Raji (cell line): ENCODE results near the gene GPER1.

Experiments
- POLR2A ChIP-seq: IDR thresholded peaks from 2 replicates; pipeline ENCODE4 v1.6.1; 2011; ENCODE audit warnings: low read depth, low read length, control low read depth; ENCODE audit not compliant: insufficient read depth

The GPER1 gene

DNA sequence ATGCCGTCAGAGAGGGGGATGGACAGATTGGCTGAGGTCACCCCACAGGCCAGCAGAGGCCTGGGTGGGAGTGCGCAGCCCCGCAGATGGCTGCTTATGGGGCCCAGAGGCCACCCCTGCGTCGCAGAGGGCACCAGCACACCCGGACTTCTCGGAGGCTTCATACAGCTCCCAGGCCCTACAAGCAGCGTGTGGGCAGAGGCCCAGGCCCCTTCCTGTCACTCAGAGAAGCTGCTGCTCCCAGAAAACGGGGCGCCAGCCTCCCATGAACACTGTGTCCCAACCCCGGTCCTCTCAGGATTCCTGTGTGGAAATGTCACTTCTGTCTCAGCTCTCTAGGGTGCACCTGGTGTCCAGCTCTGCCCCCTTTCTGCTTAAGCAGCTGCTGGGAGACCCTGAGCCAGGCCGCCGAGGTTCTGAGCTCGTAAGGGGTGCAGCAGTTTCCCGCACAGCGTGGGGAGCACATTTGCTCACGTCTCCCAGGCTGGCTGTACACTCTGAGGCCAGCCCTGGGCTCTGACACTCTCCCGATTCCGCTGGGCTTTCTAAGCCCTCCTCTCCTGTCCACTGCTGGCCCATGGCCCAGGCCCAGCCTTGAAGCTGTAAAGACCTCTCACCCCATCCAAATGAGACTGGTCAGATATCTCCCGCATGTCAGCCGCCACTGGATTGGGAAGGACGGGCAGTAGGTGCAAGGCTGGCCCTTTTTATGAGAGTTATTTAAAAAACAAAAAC lies 36.8 kb upstream of the GPER1 start:
- no peak for TF ChIP-seq POLR2A

DNA sequence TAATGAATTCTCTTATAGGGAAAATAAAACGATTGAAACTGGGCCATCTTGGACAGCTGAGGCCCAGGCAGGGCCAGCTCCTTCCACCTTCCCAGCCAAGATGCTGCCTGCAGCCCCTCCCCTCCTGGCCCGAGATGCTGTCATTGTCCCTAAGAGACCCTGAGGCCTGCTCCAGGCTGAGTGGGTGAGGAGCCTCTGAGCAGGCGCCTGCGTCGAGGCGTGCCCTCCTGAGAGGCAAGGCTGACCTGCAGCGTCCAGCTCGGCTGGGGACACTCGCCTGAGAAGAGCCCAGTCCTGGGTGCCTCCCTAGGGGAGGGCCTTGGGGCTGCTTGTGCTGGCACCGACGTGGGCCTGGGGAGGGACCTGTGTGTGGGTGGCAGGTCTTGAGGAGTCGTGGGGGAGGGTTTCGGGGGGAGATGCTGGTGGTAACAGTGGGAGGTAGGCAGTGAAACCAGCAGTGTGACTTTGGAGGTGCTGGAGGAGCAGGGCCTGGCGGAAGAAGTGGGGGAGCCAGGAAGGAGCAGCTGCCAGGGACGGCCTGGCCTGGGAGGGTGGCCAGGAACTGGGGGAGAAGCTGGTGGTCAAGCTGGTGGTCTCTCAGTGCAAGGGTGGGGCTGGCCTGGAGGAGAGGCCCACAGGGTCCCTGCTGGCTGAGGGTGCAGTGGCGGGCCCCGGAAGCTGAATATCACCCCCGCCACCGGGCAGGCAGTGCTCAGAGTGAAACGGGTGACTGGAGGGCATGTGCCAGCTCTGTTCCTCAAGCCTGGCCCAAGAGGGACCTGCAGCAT lies 35.7 kb upstream of the GPER1 start:
- no peak for TF ChIP-seq POLR2A

DNA sequence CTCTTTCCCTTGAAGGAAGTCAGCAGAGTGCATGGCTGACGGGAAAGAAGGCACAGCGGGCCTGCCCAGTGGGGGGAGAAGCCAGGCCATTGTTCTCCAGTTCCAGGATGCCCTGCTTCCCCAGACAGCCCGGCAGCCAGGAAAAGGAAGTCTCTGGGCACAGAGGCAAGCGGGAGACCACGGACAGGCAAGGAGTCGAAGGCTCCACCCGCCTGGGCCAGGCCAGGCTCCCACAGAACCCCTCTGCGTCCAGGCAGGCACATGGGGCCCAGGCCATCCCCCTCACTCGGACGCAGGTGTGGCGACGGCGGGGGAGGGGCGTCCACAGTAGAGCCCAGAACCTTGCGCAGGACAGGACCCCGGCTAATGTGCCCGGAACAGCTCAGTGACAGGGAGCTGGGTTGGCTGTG lies 34.9 kb upstream of the GPER1 start:
- TF ChIP-seq POLR2A = no peak

DNA sequence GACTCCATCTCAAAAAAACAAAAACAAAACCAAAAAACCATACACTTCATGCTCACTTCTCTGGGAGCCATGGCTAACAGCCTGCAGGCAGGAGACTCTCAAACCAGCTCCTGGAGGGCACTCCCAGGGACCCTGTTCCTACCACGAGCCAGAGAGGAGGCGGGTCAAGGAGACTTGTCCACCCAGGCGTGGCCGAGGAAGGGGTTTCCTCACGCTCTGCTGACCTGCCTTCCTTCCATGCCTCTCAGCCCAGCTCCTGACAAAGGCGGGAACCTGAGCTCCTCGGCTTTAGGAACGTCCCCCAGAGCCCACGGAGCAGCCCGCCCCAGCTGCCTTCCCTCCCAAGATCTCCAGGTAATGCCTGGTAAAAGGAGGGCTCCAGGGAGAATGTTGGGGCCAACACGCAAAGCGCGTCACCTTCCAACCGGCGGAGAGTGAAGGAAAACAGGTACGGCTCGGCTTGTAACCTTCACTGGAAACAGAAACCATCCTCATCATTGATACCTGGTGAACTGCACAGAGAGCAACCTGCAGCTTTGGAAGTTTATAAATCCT lies 34.0 kb upstream of the GPER1 start:
- TF ChIP-seq POLR2A = no peak

DNA sequence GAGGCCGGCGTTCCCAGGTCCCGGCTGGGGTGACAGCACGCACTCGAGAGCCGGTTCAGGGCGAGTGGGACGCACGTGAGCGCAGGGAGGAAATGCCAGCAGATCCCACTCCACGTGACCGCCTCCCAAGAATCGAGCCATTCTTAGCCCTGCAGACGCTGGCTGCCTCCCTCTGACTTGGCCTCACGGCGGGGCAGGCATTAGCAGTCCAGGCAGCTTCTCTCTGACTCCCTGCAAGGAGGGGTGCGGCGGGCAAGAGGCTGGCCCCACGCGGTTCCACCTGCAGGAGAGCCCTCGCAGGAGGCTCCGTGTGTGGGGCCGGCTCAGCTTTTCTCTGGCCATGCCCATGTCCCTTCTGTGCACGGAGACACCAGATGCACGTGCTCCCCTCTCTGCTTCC lies 33.5 kb upstream of the GPER1 start:
- no peak for TF ChIP-seq POLR2A

DNA sequence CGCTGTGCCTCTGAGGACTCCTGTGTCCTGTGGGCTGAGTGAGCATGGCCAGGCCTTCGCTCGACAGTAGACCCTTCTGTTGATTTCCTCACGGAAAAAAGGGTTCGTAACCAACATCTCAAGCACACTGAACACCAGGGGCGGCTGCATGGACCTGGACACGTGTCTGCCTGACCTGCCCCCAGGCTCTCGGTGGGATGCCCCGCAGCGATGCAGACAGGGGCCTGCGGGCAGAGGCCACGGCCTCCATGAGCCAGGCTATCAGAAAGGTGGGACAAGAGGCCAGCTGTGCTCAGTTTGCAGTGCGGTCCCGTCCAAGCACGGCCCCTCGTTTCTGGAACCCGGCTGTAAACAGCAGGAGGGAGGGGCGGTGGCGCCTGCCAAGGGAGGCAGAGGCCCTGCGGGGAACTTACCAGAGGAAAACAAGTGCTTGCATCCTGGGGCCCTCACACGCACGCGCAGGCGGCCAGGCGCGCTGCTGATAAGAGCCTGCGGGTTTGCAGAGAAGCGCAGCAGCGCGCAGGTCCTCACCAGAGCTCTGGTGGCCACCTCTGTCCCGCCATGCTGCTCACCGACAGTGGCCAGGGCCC lies 33.0 kb upstream of the GPER1 start:
- TF ChIP-seq POLR2A = no peak

DNA sequence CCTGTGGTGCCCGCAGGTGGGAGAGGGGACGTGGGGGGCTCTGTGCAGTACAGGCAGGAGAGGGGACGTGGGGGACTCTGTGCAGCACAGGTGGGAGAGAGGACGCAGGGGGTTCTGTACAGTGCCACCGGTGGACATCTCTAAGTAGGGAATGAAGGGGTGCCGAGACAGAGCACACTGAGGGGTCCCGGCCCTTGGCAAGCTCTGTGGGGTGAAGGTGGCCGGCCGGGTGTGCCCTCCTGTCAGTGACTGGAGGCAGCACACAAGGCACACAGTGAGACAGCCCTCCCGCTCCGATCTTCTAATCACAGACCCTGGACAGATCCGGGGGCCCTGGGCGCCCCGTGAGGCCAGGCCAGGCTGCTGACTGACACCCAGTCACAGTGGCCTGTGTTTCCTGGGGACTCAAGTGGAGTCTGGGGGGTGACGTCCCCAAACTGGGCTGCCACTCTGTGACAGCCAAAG lies 32.4 kb upstream of the GPER1 start:
- TF ChIP-seq POLR2A = no peak

DNA sequence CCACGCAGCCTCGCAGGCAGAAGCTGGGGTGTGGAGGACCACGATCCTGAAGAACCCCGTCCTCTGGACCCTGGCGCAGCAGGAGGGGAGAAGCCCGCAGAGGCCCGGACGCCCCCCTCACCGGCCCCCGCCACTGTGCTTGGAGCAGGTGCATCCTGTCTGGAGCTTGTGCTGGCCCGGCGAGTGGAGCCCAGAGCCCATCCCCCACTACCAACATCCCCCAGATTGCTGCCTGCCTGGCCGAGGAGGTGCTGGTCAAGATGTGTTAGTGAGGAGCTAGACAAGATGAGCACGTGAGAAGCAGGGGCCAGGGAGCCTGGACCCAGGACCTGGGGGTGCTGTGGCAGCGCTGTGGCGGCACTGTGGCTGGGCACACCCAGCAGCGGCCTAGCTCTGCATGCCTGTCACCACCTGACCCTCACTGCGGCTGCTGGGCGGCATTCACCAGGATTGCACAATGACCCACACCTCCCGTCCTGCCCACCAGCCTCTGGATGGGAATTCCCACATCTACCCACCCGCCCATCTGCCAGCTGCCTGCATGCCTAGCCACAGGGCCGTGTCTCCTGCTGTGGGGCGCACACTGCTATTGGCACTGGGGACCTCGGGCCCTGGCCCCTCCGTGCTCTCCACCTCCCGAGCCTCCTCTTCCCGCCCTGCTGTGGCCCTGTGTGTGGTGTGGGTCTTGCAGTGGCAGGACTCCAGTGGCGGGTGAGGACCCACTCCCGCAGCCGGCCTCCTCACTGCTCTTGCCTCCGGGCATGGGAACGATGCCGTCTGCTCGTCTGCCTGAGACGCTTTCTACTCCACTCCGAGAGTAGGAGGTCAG lies 31.7 kb upstream of the GPER1 start:
- no peak for TF ChIP-seq POLR2A

DNA sequence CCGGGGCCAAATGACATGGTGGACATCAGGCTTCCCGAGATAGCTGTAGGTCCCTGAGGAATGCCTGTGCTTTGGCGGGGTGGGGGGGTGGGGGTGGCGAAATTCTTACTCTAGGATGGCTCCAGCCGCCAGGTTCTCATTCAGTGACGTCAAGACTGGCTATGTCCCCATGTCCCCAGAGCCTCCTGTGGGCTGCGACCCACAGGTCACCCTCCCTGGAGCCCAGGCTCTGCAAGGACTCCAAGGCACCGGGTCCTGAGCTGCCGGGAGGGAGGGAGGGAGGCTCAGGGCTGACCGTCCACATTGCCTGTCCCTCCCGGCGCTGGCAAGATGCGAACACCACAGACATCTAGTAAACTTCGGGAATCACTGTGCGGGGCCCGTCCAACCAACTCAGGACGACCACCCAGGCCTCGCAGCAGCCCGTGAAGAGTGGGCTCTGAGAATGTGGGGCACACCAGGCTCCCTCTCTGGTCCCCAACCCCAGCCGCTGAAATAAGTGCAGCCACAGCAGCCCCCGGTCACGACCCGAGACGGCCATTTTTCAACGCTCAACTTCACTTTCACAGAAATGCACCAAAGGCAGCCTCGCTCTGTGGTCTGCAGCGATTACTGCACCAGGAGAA lies 31.0 kb upstream of the GPER1 start:
- TF ChIP-seq POLR2A = no peak

DNA sequence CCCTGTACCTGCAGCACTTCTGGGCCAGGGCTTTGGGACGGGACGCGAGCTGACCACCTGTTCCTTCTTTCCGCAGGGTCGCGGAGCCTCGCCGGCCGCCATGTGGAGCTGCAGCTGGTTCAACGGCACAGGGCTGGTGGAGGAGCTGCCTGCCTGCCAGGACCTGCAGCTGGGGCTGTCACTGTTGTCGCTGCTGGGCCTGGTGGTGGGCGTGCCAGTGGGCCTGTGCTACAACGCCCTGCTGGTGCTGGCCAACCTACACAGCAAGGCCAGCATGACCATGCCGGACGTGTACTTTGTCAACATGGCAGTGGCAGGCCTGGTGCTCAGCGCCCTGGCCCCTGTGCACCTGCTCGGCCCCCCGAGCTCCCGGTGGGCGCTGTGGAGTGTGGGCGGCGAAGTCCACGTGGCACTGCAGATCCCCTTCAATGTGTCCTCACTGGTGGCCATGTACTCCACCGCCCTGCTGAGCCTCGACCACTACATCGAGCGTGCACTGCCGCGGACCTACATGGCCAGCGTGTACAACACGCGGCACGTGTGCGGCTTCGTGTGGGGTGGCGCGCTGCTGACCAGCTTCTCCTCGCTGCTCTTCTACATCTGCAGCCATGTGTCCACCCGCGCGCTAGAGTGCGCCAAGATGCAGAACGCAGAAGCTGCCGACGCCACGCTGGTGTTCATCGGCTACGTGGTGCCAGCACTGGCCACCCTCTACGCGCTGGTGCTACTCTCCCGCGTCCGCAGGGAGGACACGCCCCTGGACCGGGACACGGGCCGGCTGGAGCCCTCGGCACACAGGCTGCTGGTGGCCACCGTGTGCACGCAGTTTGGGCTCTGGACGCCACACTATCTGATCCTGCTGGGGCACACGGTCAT lies 30.3 kb upstream of the GPER1 start:
- no peak for TF ChIP-seq POLR2A

DNA sequence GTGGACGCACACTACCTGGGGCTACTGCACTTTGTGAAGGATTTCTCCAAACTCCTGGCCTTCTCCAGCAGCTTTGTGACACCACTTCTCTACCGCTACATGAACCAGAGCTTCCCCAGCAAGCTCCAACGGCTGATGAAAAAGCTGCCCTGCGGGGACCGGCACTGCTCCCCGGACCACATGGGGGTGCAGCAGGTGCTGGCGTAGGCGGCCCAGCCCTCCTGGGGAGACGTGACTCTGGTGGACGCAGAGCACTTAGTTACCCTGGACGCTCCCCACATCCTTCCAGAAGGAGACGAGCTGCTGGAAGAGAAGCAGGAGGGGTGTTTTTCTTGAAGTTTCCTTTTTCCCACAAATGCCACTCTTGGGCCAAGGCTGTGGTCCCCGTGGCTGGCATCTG lies 29.6 kb upstream of the GPER1 start:
- no peak for TF ChIP-seq POLR2A

DNA sequence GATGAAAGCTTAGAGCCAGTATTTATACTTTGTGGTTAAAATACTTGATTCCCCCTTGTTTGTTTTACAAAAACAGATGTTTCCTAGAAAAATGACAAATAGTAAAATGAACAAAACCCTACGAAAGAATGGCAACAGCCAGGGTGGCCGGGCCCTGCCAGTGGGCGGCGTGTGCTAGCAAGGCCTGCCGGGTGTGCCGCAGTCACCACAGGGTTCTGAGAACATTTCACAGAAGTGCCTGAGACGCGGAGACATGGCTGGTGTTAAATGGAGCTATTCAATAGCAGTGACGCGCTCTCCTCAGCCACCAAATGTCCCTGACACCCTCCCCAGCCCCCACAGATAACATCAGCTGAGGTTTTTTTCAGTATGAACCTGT lies 29.1 kb upstream of the GPER1 start:
- TF ChIP-seq POLR2A = no peak
